Transverse colon (tissue), 4 donors: Measurements from ENCODE around the gene DNM1. TPM values are rescaled to one million over a fixed set of nuclear protein-coding genes. Genes with fewer than 3 reads are reported as not detected.

Source experiments
- DNase-seq: peaks from one replicate; pipeline ENCODE4 v3.0.0-alpha.2; 2019
- H3K27ac ChIP-seq, 4 donors: fragments of 200-600 bp; sonication (generic); 2 replicates each; pipeline ENCODE4 v1.5.1; 2016 to 2018; ENCODE audit warnings: inconsistent platforms in 4 of 4
- H3K27me3 ChIP-seq: fragments of 200-600 bp; sonication (generic); 2 replicates; pipeline ENCODE4 v1.5.1; 2017; ENCODE audit warnings: inconsistent platforms
- H3K36me3 ChIP-seq, 4 donors: fragments of 200-600 bp; sonication (generic); 2 replicates each; pipeline ENCODE4 v1.5.1; 2017 to 2019; ENCODE audit warnings: inconsistent platforms in 4 of 4
- H3K4me1 ChIP-seq, 4 donors: fragments of 200-600 bp; sonication (generic); 2 replicates each; pipeline ENCODE4 v1.5.1; 2017 to 2020; ENCODE audit warnings: inconsistent platforms in 4 of 4
- H3K4me3 ChIP-seq, 4 donors: fragments of 200-600 bp; sonication (generic); 1 replicate in 1 of 4; 2 replicates in 3 of 4; pipeline versions ENCODE4 v1.5.1 to v1.6.1; 2017 to 2019; ENCODE audit warnings: inconsistent platforms in 4 of 4
- H3K9me3 ChIP-seq, 2 donors: fragments of 200-600 bp; sonication (generic); 2 replicates each; pipeline ENCODE4 v1.5.1; 2017 to 2019; ENCODE audit warnings: inconsistent platforms in 2 of 2
- CTCF ChIP-seq, 5 experiments: fragments of 200-600 bp in 3 of 5; fragments of 450-650 bp in 2 of 5; sonication (generic) in 3 of 5; IDR thresholded peaks; 1 replicate in 2 of 5; 2 replicates in 3 of 5; pipeline ENCODE4 v1.5.1; 2016 to 2017; ENCODE audit warnings: antibody characterized with exemption in 5 of 5, inconsistent platforms in 3 of 5, mild to moderate bottlenecking in 2 of 5, moderate library complexity in 1 of 5
- EP300 ChIP-seq: sonication (generic); formaldehyde crosslinking; IDR thresholded peaks from one replicate; pipeline ENCODE4 v1.6.1; 2017; ENCODE audit warnings: antibody characterized with exemption, low read depth
- POLR2A ChIP-seq: fragments of 450-650 bp; IDR thresholded peaks from one replicate; pipeline ENCODE4 v1.6.1; 2016; ENCODE audit warnings: antibody characterized with exemption, mild to moderate bottlenecking, moderate library complexity
- POLR2AphosphoS5 ChIP-seq, 3 donors: sonication (generic); formaldehyde crosslinking; IDR thresholded peaks; one replicate each; pipeline ENCODE4 v1.6.1; 2016; ENCODE audit warnings: antibody characterized with exemption in 3 of 3
- WGBS, 2 donors: methylation state at CpG; one replicate each; pipeline ENCODE4 v1.1.5; 2018; ENCODE audit warnings: low coverage in 1 of 2; 5-methylcytosine and 5-hydroxymethylcytosine counted together
- in situ Hi-C, 4 donors: fragments of 200-750 bp; cut with MboI; loops; one replicate each; pipeline versions ENCODE4 v1.15.0 to v1.15.1; 2017; ENCODE audit warnings: low sequenced_read_pairs in 3 of 4, low pct_ligation_motif_present in 1 of 4, low pct_unique_long_range_greater_than_20kb in 1 of 4
- intact Hi-C: fragments of 100-400 bp; cut with DNase I; formaldehyde crosslinking; loops from one replicate; pipeline ENCODE4 v1.15.1; 2023; ENCODE audit warnings: low total_unique reads
- total RNA-seq, 4 donors: library from RNA; depleted of rRNA; stranded (reverse); fragments of >200 nt; gene quantifications; one replicate each; pipeline ENCODE4 v1.1.0, GENCODE V29; 2016

The DNM1 gene
- total RNA-seq, 4 donors from 2014 or later, result 7.5 to 41.8 (median 14.3) TPM

GRCh38 chr9:128164307-128164885, 38.8 kb upstream of the DNM1 start:
- no peak for DNase-seq
- intact Hi-C loops, result no loop called here
- no peak overlapping the region for H3K27ac ChIP-seq

GRCh38 chr9:128166169-128166568, 37.0 kb upstream of the DNM1 start:
- TF ChIP-seq POLR2AphosphoS5 (IDR thresholded peaks at IDR 0.05) (no peak), EP300 (no peak), CTCF (IDR thresholded peaks at IDR 0.05) (no peak), POLR2A (no peak)
- no peaks in the 10 kb centered on the region for H3K27me3 ChIP-seq
- peaks cover 0 to 41% (median 20%) of the 10 kb centered on the region in 4 donors for H3K36me3 ChIP-seq
- H3K9me3 ChIP-seq, result no peaks in the 10 kb centered on the region
- H3K4me3 ChIP-seq, result no peak overlapping the region
- DNase-seq, result no peak
- intact Hi-C loops (no loop called here), in situ Hi-C loops (no loop called here)
- peaks cover 0 to 3% (median 1%) of the 10 kb centered on the region in 4 donors for H3K4me1 ChIP-seq
- WGBS, 2 donors, result 97 to 100% methylated on average over 1 to 18 of the region's 18 CpGs
- no peak overlapping the region for H3K27ac ChIP-seq

More at GRCh38 chr9:128164307-128164885, 38.8 kb upstream of the DNM1 start:
- H3K4me1 ChIP-seq, result peaks cover 0 to 11% (median 7%) of the 10 kb centered on the region in 4 donors
- H3K36me3 ChIP-seq, result peaks cover 0 to 36% (median 14%) of the 10 kb centered on the region in 4 donors
- H3K9me3 ChIP-seq, result no peaks in the 10 kb centered on the region
- TF ChIP-seq POLR2A, result no peak
- TF ChIP-seq POLR2AphosphoS5 (IDR thresholded peaks at IDR 0.05), result no peak
- no peak for TF ChIP-seq CTCF (IDR thresholded peaks at IDR 0.05)
- TF ChIP-seq EP300, result no peak
- H3K4me3 ChIP-seq, result no peak overlapping the region
- 83 to 100% methylated on average over 4 to 14 of the region's 14 CpGs for WGBS, 2 donors
- in situ Hi-C loops, result no loop called here
- no peaks in the 10 kb centered on the region for H3K27me3 ChIP-seq

- WGBS, 2 donors, result 98% methylated on average over 4 of the region's 4 CpGs; no CpG with 5 or more reads in 1 of the 2 donors
Measured at GRCh38 chr9:128167209-128167608, 36.0 kb upstream of the DNM1 start.

GRCh38 chr9:128168731-128169308, 34.4 kb upstream of the DNM1 start:
- Histone ChIP-seq H3K27me3 (no peaks in the 10 kb centered on the region), H3K9me3 (no peaks in the 10 kb centered on the region), H3K4me3 (no peak overlapping the region), H3K4me1 (no peaks in the 10 kb centered on the region), H3K36me3 (peaks cover 0 to 41% (median 20%) of the 10 kb centered on the region in 4 donors), H3K27ac (no peak overlapping the region)
- intact Hi-C loops, result no loop called here
- TF ChIP-seq CTCF (IDR thresholded peaks at IDR 0.05), result no peak
- TF ChIP-seq POLR2A, result no peak
- TF ChIP-seq POLR2AphosphoS5 (IDR thresholded peaks at IDR 0.05), result no peak
- TF ChIP-seq EP300, result no peak
- no peak for DNase-seq
- WGBS, 2 donors, result 89% methylated on average over 8 of the region's 8 CpGs; no CpG with 5 or more reads in 1 of the 2 donors
- in situ Hi-C loops, result no loop called here

More at GRCh38 chr9:128167209-128167608, 36.0 kb upstream of the DNM1 start:
- Histone ChIP-seq H3K27ac (no peak overlapping the region), H3K27me3 (no peaks in the 10 kb centered on the region), H3K9me3 (no peaks in the 10 kb centered on the region), H3K4me3 (no peak overlapping the region), H3K36me3 (peaks cover 0 to 41% (median 20%) of the 10 kb centered on the region in 4 donors), H3K4me1 (no peaks in the 10 kb centered on the region)
- intact Hi-C loops (no loop called here), in situ Hi-C loops (no loop called here)
- no peak for DNase-seq
- no peak for TF ChIP-seq POLR2AphosphoS5 (IDR thresholded peaks at IDR 0.05)
- no peak for TF ChIP-seq POLR2A
- TF ChIP-seq EP300, result no peak
- no peak for TF ChIP-seq CTCF (IDR thresholded peaks at IDR 0.05)
